ENCODE measurements around the gene PSMB3.

GRCh38 chr17:38796451-38797157 is 44.1 kb downstream of the PSMB3 start:
- TF ChIP-seq YY1 (IDR thresholded peaks at IDR 0.05; ENCODE audit: insufficient read depth, insufficient read length) (no peak), SUZ12 (IDR thresholded peaks at IDR 0.05; ENCODE audit: extremely low read depth, insufficient read depth, insufficient read length) (no peak), ZNF274 (IDR thresholded peaks at IDR 0.05; ENCODE audit: low read depth, low read length) (no peak)
